Erythroblast (primary cell): Measurements from ENCODE around the gene FAM131B.
"Not testable (repeated sequence)": the region's sequence is repeated elsewhere in the genome, so short reads cannot be mapped to it uniquely, and the experiment has no call there.

Source experiments
- DNase-seq, 2 experiments: peaks; one replicate each; lab custom pipeline; 2025; lab: John Stamatoyannopoulos, UW
- GATA1 ChIP-seq: IDR thresholded peaks from 2 replicates; pipeline ENCODE4 v1.6.1; 2011; ENCODE audit warnings: low read depth, mild to moderate bottlenecking, control low read depth, low read length, moderate library complexity
- POLR2A ChIP-seq: IDR thresholded peaks from 2 replicates; pipeline ENCODE4 v1.6.1; 2011; ENCODE audit warnings: mild to moderate bottlenecking, low read length

FAM131B gene

DNA sequence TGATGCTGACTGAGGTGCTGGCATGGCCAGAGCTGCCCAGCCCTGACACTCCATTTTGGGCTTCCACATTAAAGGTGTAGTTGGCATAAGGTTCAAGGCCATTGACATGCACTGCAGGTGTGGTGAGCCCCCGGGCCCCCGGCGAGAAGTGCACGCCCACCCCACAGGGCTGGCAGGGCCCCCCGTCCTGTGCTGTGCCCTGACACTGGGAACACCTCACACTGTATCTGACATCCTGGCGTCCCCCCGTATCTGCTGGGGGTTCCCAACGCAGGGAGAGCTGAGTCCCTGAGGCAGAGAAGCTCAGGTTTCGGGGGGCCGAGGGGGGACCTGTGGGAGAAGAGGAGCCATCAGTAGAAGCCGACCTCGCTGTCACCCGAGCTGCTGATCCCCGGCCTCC is 36.1 kb upstream of the FAM131B start:
- DNase-seq = no peak
- TF ChIP-seq GATA1 = no peak
- no peak for TF ChIP-seq POLR2A

GRCh38 chr7:143397710-143398530 is 35.4 kb upstream of the FAM131B start:
- TF ChIP-seq GATA1 (no peak), POLR2A (no peak)
- DNase-seq = no peak

DNA sequence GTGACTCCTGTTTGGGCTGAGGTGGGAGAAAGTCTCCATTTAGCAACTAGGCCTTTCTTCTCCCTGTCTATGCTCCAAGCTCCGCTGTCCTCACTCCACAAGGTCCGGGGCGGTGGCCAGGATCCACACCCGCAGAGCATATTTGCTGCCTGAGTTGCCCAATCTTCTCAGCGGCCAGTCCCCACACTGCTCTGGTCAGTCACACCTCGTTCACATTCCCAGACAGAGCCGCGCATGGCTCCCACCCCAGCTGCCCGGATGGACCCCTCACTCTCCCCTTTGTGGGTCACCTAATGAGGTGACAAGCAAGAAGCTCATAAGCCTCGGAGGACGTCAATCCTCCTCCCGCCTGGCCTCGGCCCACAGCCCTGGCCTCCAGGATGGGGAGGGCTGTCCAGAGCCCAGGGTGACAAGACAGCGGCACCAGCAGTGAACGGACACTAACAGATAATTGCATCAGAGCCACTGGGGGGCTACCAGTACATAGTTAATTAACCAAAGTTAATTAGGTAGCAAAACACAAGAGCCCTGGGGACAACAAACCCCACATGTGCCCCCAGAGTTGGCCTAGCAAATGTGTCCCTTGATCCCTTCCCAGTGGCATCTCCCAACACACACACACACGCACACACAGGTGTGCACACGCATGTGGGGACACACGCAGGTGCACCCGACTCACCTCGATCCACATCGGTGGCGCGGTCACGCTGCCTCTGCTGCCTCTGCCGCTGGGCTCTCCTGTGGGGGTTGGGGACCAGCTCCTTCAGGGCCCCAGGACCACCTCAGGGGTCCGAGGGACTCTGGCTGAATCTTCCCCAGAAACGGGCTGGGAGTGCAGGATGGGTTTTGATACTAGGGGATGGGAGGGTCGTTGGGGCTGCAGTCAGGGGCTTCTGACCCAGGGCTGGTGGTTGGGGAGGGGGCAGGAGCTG is 34.4 kb upstream of the FAM131B start:
- TF ChIP-seq GATA1 = no peak
- TF ChIP-seq POLR2A = no peak
- DNase-seq = no peak

GRCh38 chr7:143396182-143396581 is 33.7 kb upstream of the FAM131B start:
- TF ChIP-seq GATA1 = no peak
- DNase-seq = no peak

DNA sequence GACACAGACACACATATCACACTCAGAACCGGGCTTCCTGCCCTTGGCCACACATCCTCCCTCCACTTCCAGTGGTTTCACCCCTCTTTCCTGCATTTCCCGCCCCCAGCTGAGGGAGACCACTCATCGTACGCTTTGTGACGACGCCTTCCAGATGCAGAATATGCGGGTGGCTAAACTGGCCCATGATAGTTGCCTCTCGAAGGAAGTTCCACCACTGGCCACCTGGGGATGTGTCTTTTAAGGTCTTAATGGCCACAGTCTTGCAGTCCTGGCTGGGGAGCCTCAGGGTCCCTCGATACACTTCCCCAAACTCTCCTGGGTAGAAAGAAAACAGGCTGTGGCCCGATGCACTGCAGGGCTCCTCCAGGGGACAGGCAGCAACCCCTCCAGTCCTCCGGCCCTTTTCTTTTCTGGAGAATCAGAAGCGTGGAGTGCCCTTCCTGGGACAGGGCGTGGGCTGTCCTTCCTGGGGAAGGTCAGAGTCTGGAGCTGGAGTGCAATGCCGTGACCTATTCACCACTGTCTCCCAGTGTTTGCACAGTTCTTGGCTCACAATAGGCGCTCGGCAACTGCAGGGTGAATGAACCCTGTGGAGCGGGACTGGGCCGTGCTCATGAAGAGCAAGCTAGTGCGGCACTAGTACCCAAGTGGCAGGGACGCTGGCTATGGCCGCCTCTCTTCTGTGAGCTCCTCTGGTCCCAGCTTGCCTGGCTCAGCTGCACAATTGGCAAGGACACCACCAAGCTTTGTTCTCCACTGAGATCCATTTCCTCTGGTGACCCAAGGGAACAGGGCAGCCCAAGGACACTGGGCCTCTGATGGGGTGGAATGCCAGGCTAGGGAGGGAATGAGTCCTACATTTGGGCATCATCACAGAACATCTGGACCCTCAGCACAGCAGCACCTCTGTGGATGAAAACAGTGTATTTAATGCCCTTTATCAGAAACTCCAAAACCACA is 33.0 kb upstream of the FAM131B start:
- no peak for DNase-seq
- TF ChIP-seq GATA1 = no peak
- TF ChIP-seq POLR2A = no peak

- no peak for TF ChIP-seq POLR2A
- TF ChIP-seq GATA1 = no peak
- no peak for DNase-seq
Measured at GRCh38 chr7:143394777-143395176, 32.3 kb upstream of the FAM131B start.

DNA sequence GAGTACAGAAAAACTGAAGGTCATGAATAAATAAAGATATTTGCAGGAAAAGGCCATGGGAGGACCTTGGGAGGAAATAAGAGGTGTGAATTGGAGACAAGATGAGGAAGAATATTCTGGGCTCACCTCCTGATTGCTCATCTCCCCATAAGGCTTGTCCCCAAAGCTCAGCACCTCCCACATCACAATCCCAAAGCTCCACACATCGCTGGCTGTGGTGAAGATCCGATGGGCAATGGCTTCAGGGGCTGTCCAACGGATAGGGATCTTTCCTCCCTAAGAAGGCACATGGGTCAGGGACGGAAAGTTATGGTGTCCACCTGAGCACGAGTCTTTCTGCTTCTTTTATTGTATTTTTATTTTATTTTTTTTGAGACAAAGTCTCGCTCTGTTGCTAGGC is 31.6 kb upstream of the FAM131B start:
- DNase-seq = no peak
- no peak for TF ChIP-seq POLR2A
- no peak for TF ChIP-seq GATA1

GRCh38 chr7:143393267-143394041 is 30.9 kb upstream of the FAM131B start:
- TF ChIP-seq POLR2A = no peak
- no peak for TF ChIP-seq GATA1
- DNase-seq = no peak

GRCh38 chr7:143392875-143393266 is 30.4 kb upstream of the FAM131B start:
- TF ChIP-seq POLR2A = no peak
- TF ChIP-seq GATA1 = no peak
- no peak for DNase-seq

DNA sequence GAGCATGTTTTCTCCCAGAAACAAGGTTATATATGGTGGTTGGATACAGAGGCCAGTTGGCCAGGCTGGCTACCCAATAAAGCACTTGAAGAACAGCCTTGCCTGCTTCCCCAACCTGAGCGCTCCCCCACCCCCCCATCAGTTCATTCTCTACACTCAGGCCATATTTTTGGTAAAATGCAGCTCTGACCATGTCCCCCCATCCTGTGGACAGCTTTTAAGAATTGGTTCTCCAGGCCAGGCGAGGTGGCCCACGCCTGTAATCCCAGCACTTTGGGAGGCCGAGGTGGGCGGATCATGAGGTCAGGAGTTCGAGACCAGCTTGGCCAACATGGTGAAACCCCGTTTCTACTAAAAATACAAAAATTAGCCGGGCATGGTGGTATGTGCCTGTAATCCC is 29.9 kb upstream of the FAM131B start:
- DNase-seq = not testable (repeated sequence)

DNA sequence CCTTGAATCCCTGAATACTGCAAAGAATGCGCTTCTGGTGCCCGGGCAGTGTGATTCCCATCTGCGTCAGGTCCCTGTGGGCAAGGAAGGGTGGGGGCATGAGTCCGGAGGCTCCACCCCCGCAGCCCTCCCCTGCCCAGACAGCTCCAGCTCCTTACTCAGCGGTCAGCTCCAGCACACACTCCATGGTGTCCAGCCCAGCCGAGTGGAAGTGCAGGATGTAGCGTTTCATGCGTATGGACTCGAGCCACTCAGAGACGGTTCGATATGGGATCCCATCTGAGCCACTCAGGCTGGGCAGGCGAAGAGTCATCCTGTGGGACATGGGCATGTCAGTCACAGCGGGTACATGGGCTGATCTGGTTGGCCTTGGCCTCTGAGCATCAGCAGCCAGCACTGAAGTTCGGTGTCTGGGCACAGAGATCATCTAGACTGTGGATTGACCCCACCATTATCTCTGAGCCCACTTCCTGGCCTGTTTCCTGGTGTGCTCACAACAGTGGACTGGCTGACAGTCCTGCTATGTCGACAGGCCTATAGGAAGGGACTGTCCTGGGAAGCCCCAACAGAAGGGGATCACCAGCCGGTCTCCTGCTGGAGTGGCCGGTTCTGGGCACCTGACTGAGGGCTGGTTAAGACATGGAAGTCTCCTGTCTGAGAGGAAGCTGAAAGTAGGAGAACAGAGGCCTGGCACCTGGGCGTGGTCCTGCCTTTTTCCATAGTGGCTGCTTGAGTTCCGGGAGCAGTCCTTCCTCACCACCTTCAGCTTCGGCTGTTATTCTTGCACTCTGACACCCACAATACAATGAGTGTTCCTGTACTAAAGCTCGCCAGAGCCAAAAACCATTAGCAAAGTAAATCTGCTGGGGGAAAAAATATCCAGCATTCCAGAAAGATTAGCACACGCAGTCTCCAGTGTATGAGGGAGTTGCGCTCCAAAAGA is 29.2 kb upstream of the FAM131B start:
- DNase-seq = no peak

GRCh38 chr7:143390773-143391317 is 28.3 kb upstream of the FAM131B start:
- DNase-seq = no peak
- TF ChIP-seq POLR2A = no peak
- no peak for TF ChIP-seq GATA1

More for the DNA sequence above, 29.2 kb upstream of the FAM131B start:
- TF ChIP-seq POLR2A = no peak
- no peak for TF ChIP-seq GATA1
